ENCODE data around the gene NDST1.

Gene NDST1

DNA sequence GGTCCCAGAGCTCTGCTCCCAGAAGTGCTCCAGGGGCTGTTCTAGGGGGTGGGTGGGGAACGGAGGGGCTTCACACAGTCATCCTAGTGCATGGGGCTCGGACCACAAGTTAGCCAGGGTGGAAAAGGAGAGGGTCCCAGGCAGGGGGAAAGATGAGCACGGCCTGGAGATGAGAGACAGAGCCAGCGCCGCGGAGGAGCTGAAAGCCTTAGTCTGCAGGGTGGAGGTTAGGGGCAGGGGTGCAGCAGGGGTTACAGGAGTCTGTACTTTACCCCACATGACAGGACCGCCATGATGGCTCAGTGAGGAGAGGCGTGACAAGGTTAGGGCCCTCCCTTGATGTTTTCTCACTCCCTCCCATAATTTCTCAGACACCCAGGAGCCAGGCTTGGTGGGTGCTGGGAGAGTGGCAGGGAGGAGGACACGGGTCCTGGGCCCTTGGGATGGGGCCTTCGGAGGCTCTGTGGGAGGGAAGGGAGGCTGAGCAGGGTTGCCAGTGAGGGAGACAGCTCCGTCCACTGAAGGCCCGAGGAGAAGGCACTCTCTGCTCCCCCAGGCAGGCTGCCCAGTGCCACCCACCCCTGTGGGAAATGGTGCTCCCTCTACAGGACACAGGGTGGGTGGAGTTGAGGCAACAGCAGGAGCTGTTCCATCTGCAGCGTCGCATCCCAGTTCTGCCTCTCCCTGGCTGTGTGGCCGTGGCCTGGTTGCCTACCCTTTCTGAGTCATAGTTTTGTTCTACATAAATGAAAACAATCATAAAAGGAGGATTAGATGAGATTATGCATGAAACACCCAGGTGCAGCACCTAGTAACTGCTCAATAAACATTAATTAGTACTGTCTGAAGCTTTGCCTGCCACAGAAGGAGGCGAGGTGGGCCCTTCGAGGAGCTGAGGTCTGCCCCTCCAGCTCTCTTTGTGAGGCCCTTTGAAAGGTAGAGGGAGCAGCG lies 66.2 kb downstream of the NDST1 start:
- no peak overlapping the region for H3K4me3 ChIP-seq (ENCODE audit: low read depth in 1 of 5, low read length in 5 of 5)
- H3K9me3 ChIP-seq (ENCODE audit: control insufficient read depth in 5 of 5, low read length in 5 of 5): peaks cover 0 to 4% (median 0%) of the 10 kb centered on the region in 5 donors
- H3K36me3 ChIP-seq (ENCODE audit: control insufficient read depth in 5 of 5, insufficient read depth in 5 of 5, low read length in 5 of 5): no peaks in the 10 kb centered on the region
- no peaks in the 10 kb centered on the region for H3K27me3 ChIP-seq (ENCODE audit: control insufficient read depth in 5 of 5, insufficient read depth in 4 of 5, low read length in 5 of 5)
- no peak overlapping the region for H3K9ac ChIP-seq (ENCODE audit: low read length in 5 of 5)
- H3K27ac ChIP-seq (ENCODE audit: low read depth, low read length): no peak overlapping the region
- peaks cover 4 to 30% (median 24%) of the 10 kb centered on the region in 5 donors for H3K4me1 ChIP-seq (ENCODE audit: control insufficient read depth in 5 of 5, insufficient read depth in 5 of 5, low read length in 5 of 5)

GRCh38 chr5:150574818-150575547 lies 67.1 kb downstream of the NDST1 start:
- Histone ChIP-seq H3K27ac (ENCODE audit: low read depth, low read length) (no peak overlapping the region), H3K9ac (ENCODE audit: low read length in 5 of 5) (no peak overlapping the region), H3K4me1 (ENCODE audit: control insufficient read depth in 5 of 5, insufficient read depth in 5 of 5, low read length in 5 of 5) (peaks cover 4 to 23% (median 19%) of the 10 kb centered on the region in 5 donors), H3K4me3 (ENCODE audit: low read depth in 1 of 5, low read length in 5 of 5) (no peak overlapping the region), H3K27me3 (ENCODE audit: control insufficient read depth in 5 of 5, insufficient read depth in 4 of 5, low read length in 5 of 5) (no peaks in the 10 kb centered on the region), H3K9me3 (ENCODE audit: control insufficient read depth in 5 of 5, low read length in 5 of 5) (peaks cover 0 to 4% (median 0%) of the 10 kb centered on the region in 5 donors), H3K36me3 (ENCODE audit: control insufficient read depth in 5 of 5, insufficient read depth in 5 of 5, low read length in 5 of 5) (no peaks in the 10 kb centered on the region)

DNA sequence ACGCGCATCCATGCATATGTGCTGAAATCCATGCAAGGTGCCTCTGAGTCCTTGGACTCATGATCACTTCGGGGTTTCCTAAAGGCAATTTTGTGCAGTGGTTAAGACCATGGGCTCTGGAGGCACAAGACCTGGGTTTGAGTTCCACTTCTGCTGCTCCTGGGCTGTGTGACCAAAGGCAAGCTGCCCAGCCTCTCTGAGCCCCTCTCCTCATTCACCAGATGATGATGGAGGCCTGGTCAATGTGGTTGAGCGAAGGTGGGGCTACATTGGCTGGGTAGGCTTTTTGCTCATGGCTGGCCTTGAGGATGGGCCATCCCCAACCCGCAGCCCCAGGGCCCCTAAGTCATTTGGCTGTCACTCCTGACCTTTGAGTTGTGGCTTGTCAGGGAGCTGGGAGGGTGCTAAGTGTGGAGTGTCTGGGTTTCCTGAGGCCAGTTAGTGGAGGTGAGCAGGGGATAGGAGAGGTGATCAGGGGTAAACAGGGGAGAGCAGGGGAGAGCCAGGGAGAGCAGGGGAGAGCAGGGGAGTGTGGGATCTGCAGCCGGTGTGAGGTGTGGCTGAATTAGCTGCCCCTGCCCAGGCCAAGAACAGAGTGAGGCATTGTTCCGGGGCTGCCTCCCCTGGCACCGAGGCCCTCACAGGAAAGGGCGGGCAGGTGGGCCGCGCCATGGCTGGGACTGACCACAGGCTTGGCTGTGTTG lies 68.0 kb downstream of the NDST1 start:
- no peaks in the 10 kb centered on the region for H3K36me3 ChIP-seq (ENCODE audit: control insufficient read depth in 5 of 5, insufficient read depth in 5 of 5, low read length in 5 of 5)
- H3K27ac ChIP-seq (ENCODE audit: low read depth, low read length): no peak overlapping the region
- no peak overlapping the region for H3K4me3 ChIP-seq (ENCODE audit: low read depth in 1 of 5, low read length in 5 of 5)
- no peaks in the 10 kb centered on the region for H3K27me3 ChIP-seq (ENCODE audit: control insufficient read depth in 5 of 5, insufficient read depth in 4 of 5, low read length in 5 of 5)
- H3K9ac ChIP-seq (ENCODE audit: low read length in 5 of 5): no peak overlapping the region
- H3K9me3 ChIP-seq (ENCODE audit: control insufficient read depth in 5 of 5, low read length in 5 of 5): peaks cover 0 to 4% (median 0%) of the 10 kb centered on the region in 5 donors
- H3K4me1 ChIP-seq (ENCODE audit: control insufficient read depth in 5 of 5, insufficient read depth in 5 of 5, low read length in 5 of 5): peaks cover 4 to 21% (median 18%) of the 10 kb centered on the region in 5 donors

- no peak overlapping the region for H3K27ac ChIP-seq (ENCODE audit: low read depth, low read length)
- H3K9ac ChIP-seq (ENCODE audit: low read length in 5 of 5): no peak overlapping the region
- H3K4me3 ChIP-seq (ENCODE audit: low read depth in 1 of 5, low read length in 5 of 5): no peak overlapping the region
- H3K9me3 ChIP-seq (ENCODE audit: control insufficient read depth in 5 of 5, low read length in 5 of 5): peaks cover 0 to 4% (median 0%) of the 10 kb centered on the region in 5 donors
- no peaks in the 10 kb centered on the region for H3K36me3 ChIP-seq (ENCODE audit: control insufficient read depth in 5 of 5, insufficient read depth in 5 of 5, low read length in 5 of 5)
- no peaks in the 10 kb centered on the region for H3K27me3 ChIP-seq (ENCODE audit: control insufficient read depth in 5 of 5, insufficient read depth in 4 of 5, low read length in 5 of 5)
- H3K4me1 ChIP-seq (ENCODE audit: control insufficient read depth in 5 of 5, insufficient read depth in 5 of 5, low read length in 5 of 5): peaks cover 4 to 21% (median 18%) of the 10 kb centered on the region in 5 donors
These were observed 68.6 kb downstream of the NDST1 start for GRCh38 chr5:150576449-150576949.

DNA sequence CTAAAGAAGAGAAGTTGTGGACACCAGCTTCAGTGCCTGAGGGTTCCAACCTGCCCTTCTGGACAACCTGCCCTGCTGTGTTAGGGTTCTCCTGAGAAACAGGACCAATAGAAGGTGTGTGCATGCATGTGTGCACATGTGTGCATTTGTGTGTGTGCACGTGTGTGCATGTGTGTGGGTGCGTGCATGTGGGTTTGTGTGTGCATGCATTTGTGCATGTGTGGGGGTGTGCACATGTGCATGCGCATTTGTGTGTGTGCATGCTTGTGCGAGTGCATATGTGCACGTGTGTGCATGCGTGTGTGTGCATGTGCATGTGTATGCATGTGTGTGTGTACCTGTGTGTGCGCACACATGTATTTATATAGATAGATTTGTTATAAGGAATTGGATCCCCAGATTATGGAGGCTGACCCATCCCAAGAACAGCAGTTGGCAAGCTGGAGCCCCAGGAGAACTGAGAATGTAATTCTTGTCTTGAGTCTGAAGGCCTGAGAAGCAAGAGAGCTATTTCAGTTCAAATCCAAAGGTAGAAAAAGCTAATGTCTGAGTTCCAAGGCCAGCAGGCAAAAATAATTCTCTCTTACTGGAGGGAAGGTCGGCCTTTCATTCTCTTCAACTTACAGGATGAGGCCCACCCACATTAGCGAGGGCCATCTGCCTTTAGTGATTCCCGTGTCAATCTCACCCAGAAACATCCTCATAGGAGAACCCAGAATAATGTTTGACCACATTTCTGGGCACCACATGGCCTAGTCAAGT lies 69.6 kb downstream of the NDST1 start:
- H3K9ac ChIP-seq (ENCODE audit: low read length in 5 of 5): no peak overlapping the region
- peaks cover 0 to 4% (median 0%) of the 10 kb centered on the region in 5 donors for H3K9me3 ChIP-seq (ENCODE audit: control insufficient read depth in 5 of 5, low read length in 5 of 5)
- H3K27ac ChIP-seq (ENCODE audit: low read depth, low read length): no peak overlapping the region
- no peaks in the 10 kb centered on the region for H3K36me3 ChIP-seq (ENCODE audit: control insufficient read depth in 5 of 5, insufficient read depth in 5 of 5, low read length in 5 of 5)
- peaks cover 4 to 29% (median 27%) of the 10 kb centered on the region in 5 donors for H3K4me1 ChIP-seq (ENCODE audit: control insufficient read depth in 5 of 5, insufficient read depth in 5 of 5, low read length in 5 of 5)
- no peak overlapping the region for H3K4me3 ChIP-seq (ENCODE audit: low read depth in 1 of 5, low read length in 5 of 5)
- H3K27me3 ChIP-seq (ENCODE audit: control insufficient read depth in 5 of 5, insufficient read depth in 4 of 5, low read length in 5 of 5): peaks cover 0 to 4% (median 0%) of the 10 kb centered on the region in 5 donors

- no peak overlapping the region for H3K27ac ChIP-seq (ENCODE audit: low read depth, low read length)
- H3K9me3 ChIP-seq (ENCODE audit: control insufficient read depth in 5 of 5, low read length in 5 of 5): peaks cover 0 to 4% (median 0%) of the 10 kb centered on the region in 5 donors
- peaks cover 4 to 31% (median 27%) of the 10 kb centered on the region in 5 donors for H3K4me1 ChIP-seq (ENCODE audit: control insufficient read depth in 5 of 5, insufficient read depth in 5 of 5, low read length in 5 of 5)
- H3K27me3 ChIP-seq (ENCODE audit: control insufficient read depth in 5 of 5, insufficient read depth in 4 of 5, low read length in 5 of 5): peaks cover 0 to 4% (median 0%) of the 10 kb centered on the region in 5 donors
- H3K9ac ChIP-seq (ENCODE audit: low read length in 5 of 5): no peak overlapping the region
- no peaks in the 10 kb centered on the region for H3K36me3 ChIP-seq (ENCODE audit: control insufficient read depth in 5 of 5, insufficient read depth in 5 of 5, low read length in 5 of 5)
- H3K4me3 ChIP-seq (ENCODE audit: low read depth in 1 of 5, low read length in 5 of 5): no peak overlapping the region
These were observed 71.0 kb downstream of the NDST1 start for GRCh38 chr5:150578781-150579461.

DNA sequence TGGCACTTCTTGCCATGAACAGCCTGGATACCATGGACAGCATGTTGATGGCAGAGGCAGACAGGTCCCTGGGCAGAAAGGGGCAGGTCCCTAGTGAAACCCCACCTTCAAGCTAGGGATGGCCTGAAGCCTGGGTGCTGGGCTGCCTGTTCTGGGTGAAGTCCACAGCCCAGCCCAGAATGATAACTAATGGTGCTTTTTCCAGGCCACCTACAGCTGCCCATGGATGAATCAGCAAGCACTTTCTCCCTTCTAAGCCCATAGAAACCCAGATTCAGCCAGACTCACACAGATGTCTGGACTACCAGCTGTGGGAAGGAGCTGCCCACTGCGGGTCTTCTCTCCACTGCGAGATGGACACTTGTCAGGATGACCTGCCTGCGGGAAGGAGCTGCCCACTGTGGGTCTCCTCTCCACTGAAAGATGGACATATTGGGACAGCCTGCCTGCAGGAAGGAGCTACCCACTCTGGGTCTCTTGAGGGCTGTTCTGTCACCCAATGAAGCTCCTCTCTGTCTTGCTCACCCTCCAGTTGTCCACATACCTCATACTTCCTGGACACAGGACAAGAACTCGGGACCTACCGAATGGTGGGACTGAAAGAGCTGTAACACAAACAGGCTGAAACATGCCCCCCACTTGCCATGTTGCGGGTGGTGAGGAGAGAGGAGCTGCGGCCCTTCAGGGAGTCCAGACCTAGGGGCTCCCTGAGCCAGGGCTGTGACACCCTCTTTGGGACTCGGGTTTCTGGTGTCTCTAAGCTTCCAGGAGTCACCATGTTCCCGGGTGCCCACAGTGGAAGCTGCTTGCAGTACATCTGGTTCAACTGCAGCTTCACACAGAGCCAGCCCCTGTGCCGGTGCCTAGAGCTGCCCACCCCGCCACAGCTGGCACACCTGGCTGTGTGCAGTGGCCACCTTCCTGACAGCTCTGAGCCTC lies 71.8 kb downstream of the NDST1 start:
- Histone ChIP-seq H3K4me3 (ENCODE audit: low read depth in 1 of 5, low read length in 5 of 5) (no peak overlapping the region), H3K9ac (ENCODE audit: low read length in 5 of 5) (no peak overlapping the region), H3K4me1 (ENCODE audit: control insufficient read depth in 5 of 5, insufficient read depth in 5 of 5, low read length in 5 of 5) (peaks cover 4 to 31% (median 27%) of the 10 kb centered on the region in 5 donors), H3K9me3 (ENCODE audit: control insufficient read depth in 5 of 5, low read length in 5 of 5) (peaks cover 0 to 4% (median 0%) of the 10 kb centered on the region in 5 donors), H3K36me3 (ENCODE audit: control insufficient read depth in 5 of 5, insufficient read depth in 5 of 5, low read length in 5 of 5) (no peaks in the 10 kb centered on the region), H3K27ac (ENCODE audit: low read depth, low read length) (no peak overlapping the region), H3K27me3 (ENCODE audit: control insufficient read depth in 5 of 5, insufficient read depth in 4 of 5, low read length in 5 of 5) (peaks cover 0 to 4% (median 0%) of the 10 kb centered on the region in 5 donors)

GRCh38 chr5:150580917-150581316 lies 73.0 kb downstream of the NDST1 start:
- no peak overlapping the region for H3K4me3 ChIP-seq (ENCODE audit: low read depth in 1 of 5, low read length in 5 of 5)
- H3K27me3 ChIP-seq (ENCODE audit: control insufficient read depth in 5 of 5, insufficient read depth in 4 of 5, low read length in 5 of 5): peaks cover 0 to 4% (median 0%) of the 10 kb centered on the region in 5 donors
- H3K27ac ChIP-seq (ENCODE audit: low read depth, low read length): no peak overlapping the region
- H3K9ac ChIP-seq (ENCODE audit: low read length in 5 of 5): no peak overlapping the region
- no peaks in the 10 kb centered on the region for H3K36me3 ChIP-seq (ENCODE audit: control insufficient read depth in 5 of 5, insufficient read depth in 5 of 5, low read length in 5 of 5)
- H3K4me1 ChIP-seq (ENCODE audit: control insufficient read depth in 5 of 5, insufficient read depth in 5 of 5, low read length in 5 of 5): peaks cover 4 to 33% (median 28%) of the 10 kb centered on the region in 5 donors
- H3K9me3 ChIP-seq (ENCODE audit: control insufficient read depth in 5 of 5, low read length in 5 of 5): peaks cover 0 to 4% (median 0%) of the 10 kb centered on the region in 5 donors

Data from subcutaneous abdominal adipose tissue (tissue), 5 donors.